ENCODE data around the gene ASPG. TPM values are rescaled to one million over a fixed set of nuclear protein-coding genes. Genes with fewer than 3 reads are reported as not detected.

The ASPG gene
- total RNA-seq, 1 donor from 2014 or later, result 0.94 TPM

GRCh38 chr14:104093366-104094055, 8.0 kb downstream of the ASPG start:
- no peak for DNase-seq

GRCh38 chr14:104094056-104094708, 8.7 kb downstream of the ASPG start:
- DNase-seq, result no peak

GRCh38 chr14:104094709-104095425, 9.4 kb downstream of the ASPG start:
- DNase-seq, result peak; percentile 25

GRCh38 chr14:104095426-104096310, 10.2 kb downstream of the ASPG start:
- no peak for DNase-seq

GRCh38 chr14:104096318-104096717, 10.8 kb downstream of the ASPG start:
- no peak for DNase-seq

GRCh38 chr14:104096751-104097700, 11.5 kb downstream of the ASPG start:
- DNase-seq, result no peak

- DNase-seq, result no peak
Observed at GRCh38 chr14:104098272-104099095, 13.0 kb downstream of the ASPG start.

GRCh38 chr14:104099096-104100041, 13.9 kb downstream of the ASPG start:
- no peak for DNase-seq

GRCh38 chr14:104100171-104101085, 14.9 kb downstream of the ASPG start:
- no peak for DNase-seq

- DNase-seq, result no peak
Observed at GRCh38 chr14:104101086-104101621, 15.7 kb downstream of the ASPG start.

GRCh38 chr14:104101651-104102281, 16.3 kb downstream of the ASPG start:
- no peak for DNase-seq

- DNase-seq, result no peak
Observed at GRCh38 chr14:104102282-104102914, 16.9 kb downstream of the ASPG start.

- DNase-seq, result no peak
Observed at GRCh38 chr14:104103061-104103445, 17.6 kb downstream of the ASPG start.

GRCh38 chr14:104103446-104104075, 18.1 kb downstream of the ASPG start:
- no peak for DNase-seq

GRCh38 chr14:104104076-104104901, 18.8 kb downstream of the ASPG start:
- no peak for DNase-seq

Data from occipital lobe (tissue), 2 donors.